ENCODE results near the gene CLP1.

Gene CLP1

DNA sequence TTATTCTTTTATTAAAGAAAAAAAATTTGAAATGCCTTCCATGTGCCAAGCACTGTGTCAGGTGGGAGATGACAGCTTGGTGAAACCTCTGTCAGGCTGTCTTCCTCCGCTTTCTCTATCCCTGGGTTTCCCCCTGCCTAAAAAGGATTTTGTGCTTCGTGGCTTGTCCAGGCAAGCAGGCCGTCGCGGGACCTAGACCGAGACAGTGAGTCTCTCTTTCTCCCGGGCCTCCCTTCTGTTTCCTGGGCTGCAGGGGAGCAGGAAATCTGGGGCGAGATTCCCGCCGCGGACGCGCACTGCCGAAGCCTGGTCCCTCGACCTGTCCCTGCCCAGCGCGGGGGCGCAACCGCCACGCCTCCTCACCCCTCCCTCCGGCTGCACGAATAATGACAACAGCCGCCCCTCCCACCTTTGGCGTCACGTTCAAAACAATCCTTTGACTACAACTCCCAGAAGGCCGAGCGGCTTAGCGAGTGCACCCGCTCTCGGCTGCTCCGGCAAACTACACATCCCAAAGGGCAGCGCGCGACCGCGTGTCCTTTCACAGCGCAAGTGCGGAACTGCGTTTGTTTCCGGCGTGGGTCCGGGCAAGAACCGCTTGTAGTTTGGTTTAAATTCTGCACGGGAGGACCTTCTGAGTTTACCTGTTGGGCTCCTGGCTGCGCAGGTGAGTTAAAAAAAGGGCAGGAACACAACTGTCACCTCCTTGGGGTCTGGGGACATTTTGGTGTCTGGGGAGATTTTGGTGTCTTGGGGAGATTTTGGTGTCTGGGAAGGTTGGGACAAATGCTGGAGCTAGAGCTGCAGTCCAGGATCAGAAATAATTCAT, at the start of gene CLP1:
TSS of gene CLP1 (plus strand) at position 569 of the 829 bp plus-strand sequence. CDS start 1,715 bp downstream, outside the sequence.
- DNase-seq (ENCODE audit: low spot score), result peak; percentile 98

GRCh38 chr11:57610170-57610569, 47.4 kb upstream of the CLP1 start:
- no peak for DNase-seq (ENCODE audit: low spot score)

- DNase-seq (ENCODE audit: low spot score), result no peak
Observed at GRCh38 chr11:57614234-57614772, 43.3 kb upstream of the CLP1 start.

- DNase-seq (ENCODE audit: low spot score), result no peak
Observed at GRCh38 chr11:57615308-57615707, 42.3 kb upstream of the CLP1 start.

- no peak for DNase-seq (ENCODE audit: low spot score)
Observed at GRCh38 chr11:57616595-57616994, 41.0 kb upstream of the CLP1 start.

- DNase-seq (ENCODE audit: low spot score), result no peak
Observed at GRCh38 chr11:57618438-57618837, 39.1 kb upstream of the CLP1 start.

DNA sequence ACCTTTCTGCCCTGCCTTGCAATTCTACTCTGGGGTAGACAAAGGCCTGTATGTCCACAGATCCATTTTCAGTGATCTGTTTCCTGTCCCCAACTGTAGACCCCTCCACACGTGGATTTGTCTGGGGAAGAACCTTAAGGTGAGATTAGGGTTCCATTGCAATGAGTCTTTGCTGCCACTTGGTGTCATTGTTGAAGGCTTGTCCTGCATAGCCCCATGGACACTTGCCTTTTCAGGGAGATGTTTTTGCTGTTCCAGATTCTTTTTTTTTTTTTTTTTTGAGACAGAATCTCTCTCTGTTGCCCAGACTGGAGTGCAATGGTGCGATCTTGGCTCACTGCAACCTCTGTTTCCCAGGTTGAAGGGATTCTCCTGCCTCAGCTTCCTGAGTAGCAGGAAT, 38.2 kb upstream of the CLP1 start:
- DNase-seq (ENCODE audit: low spot score), result no peak

GRCh38 chr11:57620467-57620866, 37.1 kb upstream of the CLP1 start:
- DNase-seq (ENCODE audit: low spot score), result no peak

- DNase-seq (ENCODE audit: low spot score), result no peak
Observed at GRCh38 chr11:57622263-57622662, 35.3 kb upstream of the CLP1 start.

- no peak for DNase-seq (ENCODE audit: low spot score)
Observed at GRCh38 chr11:57624864-57625263, 32.7 kb upstream of the CLP1 start.

GRCh38 chr11:57626895-57627294, 30.7 kb upstream of the CLP1 start:
- DNase-seq (ENCODE audit: low spot score), result no peak

DNA sequence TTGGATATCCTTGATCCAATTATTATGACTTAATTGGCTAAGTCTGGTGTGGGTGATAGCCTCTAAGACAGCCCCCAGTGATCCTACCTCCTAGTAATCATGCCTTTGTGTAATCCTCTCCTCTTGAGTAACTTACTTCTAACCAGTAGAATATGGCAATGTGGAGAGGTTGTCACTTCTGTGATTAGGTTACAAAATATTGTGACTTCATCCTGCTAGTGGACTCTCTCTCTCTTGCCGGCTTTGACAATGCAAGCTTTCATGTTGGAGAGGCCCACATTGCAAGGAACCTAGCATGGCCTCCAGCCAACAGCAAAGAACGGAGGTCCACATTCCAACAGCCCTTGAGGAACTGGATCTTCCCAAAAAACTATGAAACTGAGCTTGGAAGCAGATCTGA, 27.4 kb upstream of the CLP1 start:
- no peak for DNase-seq (ENCODE audit: low spot score)

- DNase-seq (ENCODE audit: low spot score), result no peak
Observed at GRCh38 chr11:57632116-57632515, 25.4 kb upstream of the CLP1 start.

DNA sequence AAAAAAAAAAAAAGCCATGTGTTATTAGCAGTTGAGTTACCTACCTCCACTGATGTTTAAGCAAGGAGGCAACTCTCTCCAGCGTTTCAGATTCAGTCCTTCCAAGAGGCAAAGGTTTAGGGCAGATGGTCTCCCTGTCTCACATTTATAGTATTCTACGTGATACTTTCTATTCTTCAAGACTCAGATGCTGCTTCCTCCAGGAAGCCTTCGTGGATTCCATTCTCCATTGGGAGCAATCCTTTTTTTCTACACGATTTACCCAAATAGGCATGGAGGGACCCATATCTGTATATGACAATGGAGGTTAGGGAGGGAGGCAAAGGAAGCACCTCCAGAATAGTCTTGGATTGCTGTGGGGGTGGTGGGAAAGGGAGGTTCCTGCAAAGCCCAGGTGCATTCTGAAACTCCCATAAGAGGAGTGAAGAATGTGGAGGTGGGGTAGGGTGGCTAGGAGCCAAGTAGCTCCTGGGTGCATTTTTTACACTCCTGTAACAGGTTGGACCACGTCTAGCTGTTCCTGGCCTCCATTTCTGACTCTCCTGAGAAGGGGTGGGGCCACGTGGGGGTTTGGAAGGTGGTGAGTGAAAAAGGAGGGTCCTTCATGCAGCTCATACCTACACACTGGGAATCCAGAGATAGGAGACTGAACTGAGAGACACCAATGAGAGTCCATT, 24.0 kb upstream of the CLP1 start:
- no peak for DNase-seq (ENCODE audit: low spot score)

DNA sequence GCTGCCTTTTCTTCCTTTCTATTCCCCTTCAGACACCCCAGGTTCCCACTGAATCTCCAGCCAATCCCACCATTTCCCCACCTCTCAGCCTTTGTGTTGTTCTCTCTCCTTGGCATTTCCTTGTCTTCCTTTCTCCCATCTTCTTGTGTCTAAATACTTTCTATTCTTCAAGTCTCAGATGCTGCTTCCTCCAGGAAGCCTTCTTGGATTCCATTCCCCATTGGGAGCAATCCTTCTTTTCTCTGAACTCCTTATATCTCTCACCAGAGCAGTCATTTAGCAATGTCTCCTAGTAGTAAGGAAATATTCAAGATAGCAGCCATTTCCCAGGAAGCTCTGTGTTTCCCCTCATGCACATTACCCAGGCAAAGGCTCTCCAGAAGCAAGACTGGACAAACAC, 23.3 kb upstream of the CLP1 start:
- DNase-seq (ENCODE audit: low spot score), result no peak

- DNase-seq (ENCODE audit: low spot score), result peak; percentile 17
Observed at GRCh38 chr11:57635246-57635645, 22.3 kb upstream of the CLP1 start.

GRCh38 chr11:57637626-57638004, 19.9 kb upstream of the CLP1 start:
- DNase-seq (ENCODE audit: low spot score), result no peak

DNA sequence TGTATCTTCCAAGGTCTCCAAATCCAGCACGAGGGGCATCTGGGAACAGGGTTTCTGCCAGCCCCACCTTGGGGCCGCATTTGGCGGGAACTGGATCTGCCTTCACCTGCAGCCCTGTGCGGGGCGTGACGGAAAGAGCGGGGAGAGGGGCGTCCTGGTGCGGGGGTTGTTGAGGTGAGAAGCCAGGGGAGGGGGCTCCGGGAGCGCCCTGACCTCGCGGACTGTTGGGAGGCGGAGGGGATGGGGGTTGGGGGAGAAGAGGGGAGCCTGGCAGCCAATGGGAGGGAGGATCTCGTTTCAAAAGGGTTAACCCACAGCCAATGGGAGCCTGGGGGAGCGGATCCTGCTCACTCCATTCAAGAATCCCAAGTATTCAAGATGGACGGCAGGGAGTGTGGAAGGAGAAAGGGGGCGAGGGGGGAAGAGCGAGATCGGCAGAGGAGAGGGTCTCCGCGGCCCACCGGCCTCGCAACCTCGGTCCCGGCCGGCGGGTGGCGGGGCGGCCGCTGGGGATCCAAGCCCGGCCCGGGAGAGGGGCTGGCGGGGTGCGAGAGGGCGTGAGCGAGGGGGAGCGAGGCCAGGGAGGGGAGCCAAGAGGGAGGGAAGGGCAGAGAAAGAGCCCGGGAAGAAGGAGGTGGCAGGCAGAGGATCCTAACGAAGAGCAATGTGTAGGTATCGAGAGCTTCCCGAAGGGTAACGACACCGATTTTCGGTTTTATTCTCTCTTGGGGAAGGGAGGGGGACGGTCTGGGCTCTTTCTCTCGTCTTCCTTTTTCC, 19.4 kb upstream of the CLP1 start:
- DNase-seq (ENCODE audit: low spot score), result no peak

DNA sequence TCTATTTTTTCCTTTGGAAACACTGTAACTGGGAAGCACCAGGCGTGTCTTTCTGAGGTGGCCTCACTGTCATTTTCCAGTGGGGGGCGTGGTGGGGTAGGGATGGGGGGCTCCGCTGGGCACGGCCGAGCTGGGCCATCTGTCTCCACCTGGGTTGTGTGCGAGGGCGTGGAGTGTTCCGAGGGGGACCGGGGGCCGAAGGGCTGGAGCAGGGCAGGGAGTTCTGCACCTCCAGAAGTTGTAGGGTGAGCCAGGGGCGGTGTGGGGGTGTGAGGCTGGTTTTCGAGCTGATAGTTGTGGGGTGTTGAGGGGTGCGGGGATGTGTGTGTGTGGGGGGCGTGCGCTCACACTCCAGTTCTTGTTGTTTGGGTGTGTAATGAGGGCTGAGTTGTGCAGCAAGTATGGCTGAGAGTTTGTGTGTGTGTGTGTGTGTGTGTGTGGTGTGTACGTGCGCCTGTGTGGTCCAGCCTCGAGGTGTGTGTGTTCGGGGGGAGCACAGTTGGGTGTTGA, 18.7 kb upstream of the CLP1 start:
- DNase-seq (ENCODE audit: low spot score), result no peak

DNA sequence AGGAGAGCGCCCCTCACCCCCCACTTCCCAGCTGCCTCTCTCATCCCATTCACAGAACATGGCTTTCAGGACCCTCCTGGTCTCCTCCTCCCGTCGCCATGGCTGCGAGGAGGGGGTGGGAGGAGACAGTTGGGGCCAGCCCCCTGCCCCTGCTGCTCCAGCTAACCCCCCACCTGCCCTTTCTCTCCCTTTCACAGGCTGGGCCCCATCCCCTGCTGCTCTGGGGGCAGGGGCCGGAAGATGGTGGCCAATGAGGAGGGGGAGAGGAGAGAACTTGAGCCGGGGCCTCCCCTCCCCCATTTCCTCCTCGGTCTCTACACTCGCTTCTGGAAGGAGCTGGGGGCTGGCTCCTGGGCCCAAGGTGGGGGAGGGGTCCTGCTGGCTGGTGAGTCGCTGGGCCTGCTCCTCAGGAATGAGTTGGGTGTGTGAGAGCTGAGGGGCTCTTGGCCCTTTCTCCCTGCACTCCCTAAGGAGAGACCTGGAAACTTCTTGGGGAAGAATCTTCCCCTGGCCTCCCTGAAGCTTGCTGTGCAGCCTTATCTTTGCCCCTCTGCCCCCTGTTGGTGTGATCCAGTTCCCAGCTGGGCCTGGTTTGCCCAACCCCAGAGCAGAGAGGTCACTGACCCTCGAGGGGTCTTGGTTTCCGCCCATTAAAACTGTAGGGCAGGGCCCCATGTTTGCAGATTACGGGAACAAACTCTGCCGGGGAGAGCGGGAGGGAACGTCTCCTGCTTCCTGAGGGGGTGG, 18.1 kb upstream of the CLP1 start:
- DNase-seq (ENCODE audit: low spot score), result no peak

DNA sequence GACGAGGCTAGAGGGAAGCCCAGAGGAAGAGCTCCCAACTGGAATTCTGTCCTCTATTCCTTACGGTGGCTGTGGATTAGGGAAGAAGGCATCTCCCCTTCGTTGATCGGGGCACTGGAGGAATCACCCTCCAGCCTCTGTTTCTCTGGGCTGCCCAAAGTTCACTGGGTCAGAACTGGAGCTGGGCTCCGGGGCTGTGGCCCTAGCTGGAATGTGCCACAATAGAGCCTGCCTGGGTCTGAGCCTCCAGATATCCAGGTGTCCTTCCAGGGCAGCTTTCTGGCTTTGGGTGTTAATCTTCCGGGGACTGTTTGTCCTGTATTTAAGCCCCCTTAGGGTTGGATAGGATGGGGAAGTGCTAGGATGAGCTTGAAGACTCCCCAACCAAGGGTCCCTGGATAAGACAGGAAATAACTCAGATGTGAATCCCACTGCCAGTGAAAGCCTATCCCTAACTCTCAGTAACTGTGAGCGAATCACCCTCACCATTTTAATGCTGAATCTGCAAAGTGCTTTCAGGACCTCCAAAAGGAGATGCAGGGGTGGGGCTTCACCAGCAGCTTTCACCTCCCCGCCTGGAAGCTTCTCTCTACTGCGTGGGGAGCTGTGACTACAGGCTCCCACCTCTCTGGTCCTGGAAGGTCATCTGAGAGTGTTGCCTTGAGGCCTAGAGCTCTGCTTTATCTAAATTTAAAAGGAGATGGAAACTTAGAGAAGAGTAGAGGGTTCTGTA, 17.3 kb upstream of the CLP1 start:
- no peak for DNase-seq (ENCODE audit: low spot score)
